ENCODE measurements around the gene NLRC4. TPM values are rescaled to one million over a fixed set of nuclear protein-coding genes. Genes with fewer than 3 reads are reported as not detected.

NLRC4 gene
- total and polyA plus RNA-seq, 2 of the 8 experiments (the other 6 are each of a cell fraction or from before 2014, with no cell fraction given): not detected

DNA sequence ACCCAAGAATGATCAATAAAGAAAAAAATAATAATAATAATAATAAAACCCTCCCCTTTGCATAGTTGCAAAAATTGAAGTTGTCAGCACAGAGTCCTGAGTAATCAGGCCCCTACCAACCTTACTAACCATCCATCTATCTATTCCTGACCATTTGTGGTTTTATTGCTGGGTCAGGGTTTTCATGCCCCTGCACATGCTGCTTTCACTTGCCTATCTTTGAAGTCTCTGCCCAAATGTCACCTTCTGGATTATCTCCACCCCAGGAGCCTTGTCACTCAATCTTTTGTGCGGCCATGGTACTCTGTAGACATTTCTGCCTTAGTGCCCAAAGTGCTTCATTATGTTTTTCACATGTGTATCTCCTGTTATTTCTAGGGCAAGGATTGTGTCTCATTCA is 63.9 kb downstream of the NLRC4 start (continued):
- TF ChIP-seq TBP (IDR thresholded peaks at IDR 0.05; ENCODE audit: low read depth, low read length): no peak
- TF ChIP-seq, protein P1, sequence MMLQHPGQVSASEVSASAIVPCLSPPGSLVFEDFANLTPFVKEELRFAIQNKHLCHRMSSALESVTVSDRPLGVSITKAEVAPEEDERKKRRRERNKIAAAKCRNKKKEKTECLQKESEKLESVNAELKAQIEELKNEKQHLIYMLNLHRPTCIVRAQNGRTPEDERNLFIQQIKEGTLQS (IDR thresholded peaks at IDR 0.05; ENCODE audit: insufficient read depth, low read depth, low read length): no peak

Data from H1 (cell line).